ENCODE data around the gene CNTNAP5. TPM values are rescaled to one million over a fixed set of nuclear protein-coding genes. Genes with fewer than 3 reads are reported as not detected.

Gene CNTNAP5
- total and polyA plus RNA-seq, 12 donors, result 0.08 to 4.9 (median 0.96) TPM; not detected in 5

DNA sequence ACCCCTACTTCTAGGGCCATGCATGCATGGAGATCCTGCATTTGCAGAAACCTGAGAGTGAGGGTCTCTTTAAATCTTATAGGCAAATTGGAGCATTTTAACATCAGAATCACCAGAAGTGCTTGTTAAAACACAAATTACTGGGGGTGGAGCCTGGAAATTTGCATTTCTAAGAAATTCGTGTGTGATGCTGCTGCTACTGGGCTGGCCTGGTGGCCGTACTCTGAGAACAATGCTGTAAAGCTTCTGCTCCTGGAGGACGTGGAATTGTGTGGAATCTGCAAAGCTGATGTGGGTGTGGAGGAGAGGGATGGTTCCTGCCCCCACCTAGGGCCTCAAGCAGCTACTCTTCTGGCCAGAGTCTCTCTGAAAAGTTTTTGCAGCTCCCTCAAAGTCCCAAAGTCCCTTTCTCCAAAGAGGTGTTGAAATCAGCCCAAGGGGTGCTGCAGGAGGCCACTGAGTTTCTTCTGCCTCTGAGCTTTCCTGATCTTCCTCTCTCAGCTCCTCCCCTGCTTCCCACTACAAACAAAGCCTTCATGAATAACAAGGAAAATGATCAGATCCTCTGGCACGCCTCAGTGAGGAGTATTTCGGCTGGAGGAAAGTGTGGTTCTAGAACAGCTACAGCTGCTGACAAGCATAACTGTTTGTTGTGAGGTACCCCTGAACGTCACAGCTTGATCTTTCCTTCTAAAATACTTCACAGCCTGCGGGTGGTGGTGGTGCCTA, 508.3 kb downstream of the CNTNAP5 start:
- TF ChIP-seq, protein P1, sequence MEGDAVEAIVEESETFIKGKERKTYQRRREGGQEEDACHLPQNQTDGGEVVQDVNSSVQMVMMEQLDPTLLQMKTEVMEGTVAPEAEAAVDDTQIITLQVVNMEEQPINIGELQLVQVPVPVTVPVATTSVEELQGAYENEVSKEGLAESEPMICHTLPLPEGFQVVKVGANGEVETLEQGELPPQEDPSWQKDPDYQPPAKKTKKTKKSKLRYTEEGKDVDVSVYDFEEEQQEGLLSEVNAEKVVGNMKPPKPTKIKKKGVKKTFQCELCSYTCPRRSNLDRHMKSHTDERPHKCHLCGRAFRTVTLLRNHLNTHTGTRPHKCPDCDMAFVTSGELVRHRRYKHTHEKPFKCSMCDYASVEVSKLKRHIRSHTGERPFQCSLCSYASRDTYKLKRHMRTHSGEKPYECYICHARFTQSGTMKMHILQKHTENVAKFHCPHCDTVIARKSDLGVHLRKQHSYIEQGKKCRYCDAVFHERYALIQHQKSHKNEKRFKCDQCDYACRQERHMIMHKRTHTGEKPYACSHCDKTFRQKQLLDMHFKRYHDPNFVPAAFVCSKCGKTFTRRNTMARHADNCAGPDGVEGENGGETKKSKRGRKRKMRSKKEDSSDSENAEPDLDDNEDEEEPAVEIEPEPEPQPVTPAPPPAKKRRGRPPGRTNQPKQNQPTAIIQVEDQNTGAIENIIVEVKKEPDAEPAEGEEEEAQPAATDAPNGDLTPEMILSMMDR (IDR thresholded peaks at IDR 0.05), result no peak
- TF ChIP-seq POLR2A (IDR thresholded peaks at IDR 0.05), result no peak
- no peak for DNase-seq
- no peaks in the 10 kb centered on the region for H3K9me3 ChIP-seq (replicated peaks in 1 of 3)
- no peaks in the 10 kb centered on the region for H3K36me3 ChIP-seq (replicated peaks in 1 of 2)
- H3K27ac ChIP-seq, result no peak overlapping the region
- no peaks in the 10 kb centered on the region for H3K4me1 ChIP-seq (replicated peaks in 1 of 2)
- no peaks in the 10 kb centered on the region for H3K27me3 ChIP-seq
- intact Hi-C loops (cut with DNase I), result no loop called here
- H3K4me3 ChIP-seq, result no peak overlapping the region
- WGBS, 4 donors, result 54 to 61% (median 60%) methylated on average over 7 of the region's 7 CpGs

DNA sequence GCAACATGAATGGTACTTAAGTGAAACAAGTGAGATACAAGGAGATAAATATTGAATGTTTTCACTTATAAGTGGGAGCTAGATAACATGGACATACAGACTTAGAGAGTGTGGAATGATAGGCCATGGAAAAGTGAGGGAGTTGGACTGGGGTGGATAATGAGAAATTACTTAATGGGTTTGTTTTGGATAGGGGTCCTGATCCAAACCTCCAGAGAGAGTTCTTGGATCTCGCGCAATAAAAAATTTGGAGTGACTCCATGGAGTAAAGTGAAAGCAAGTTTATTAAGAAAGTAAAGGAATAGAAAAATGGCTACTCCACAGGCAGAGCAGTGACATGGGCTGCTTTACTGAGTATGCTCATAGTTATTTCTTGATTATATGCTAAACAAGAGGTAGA, 508.9 kb downstream of the CNTNAP5 start:
- no peaks in the 10 kb centered on the region for H3K27me3 ChIP-seq
- intact Hi-C loops (cut with DNase I), result no loop called here
- 39 to 77% (median 55%) methylated on average over 2 of the region's 2 CpGs for WGBS, 4 donors
- H3K9me3 ChIP-seq (replicated peaks in 1 of 3), result no peaks in the 10 kb centered on the region
- H3K27ac ChIP-seq, result no peak overlapping the region
- no peak for TF ChIP-seq POLR2A (IDR thresholded peaks at IDR 0.05)
- TF ChIP-seq, protein P1 (IDR thresholded peaks at IDR 0.05), result no peak
- H3K4me1 ChIP-seq (replicated peaks in 1 of 2), result no peaks in the 10 kb centered on the region
- no peaks in the 10 kb centered on the region for H3K36me3 ChIP-seq (replicated peaks in 1 of 2)
- no peak for DNase-seq
- no peak overlapping the region for H3K4me3 ChIP-seq

- Histone ChIP-seq H3K27ac (no peak overlapping the region), H3K27me3 (no peaks in the 10 kb centered on the region), H3K9me3 (replicated peaks in 1 of 3) (no peaks in the 10 kb centered on the region), H3K4me3 (no peak overlapping the region), H3K36me3 (replicated peaks in 1 of 2) (no peaks in the 10 kb centered on the region), H3K4me1 (replicated peaks in 1 of 2) (no peaks in the 10 kb centered on the region)
- no peak for DNase-seq
- TF ChIP-seq, protein P1 (IDR thresholded peaks at IDR 0.05), result no peak
- TF ChIP-seq POLR2A (IDR thresholded peaks at IDR 0.05), result no peak
- intact Hi-C loops (cut with DNase I), result no loop called here
- 74 to 95% (median 91%) methylated on average over 3 of the region's 3 CpGs for WGBS, 4 donors
These were observed 510.7 kb downstream of the CNTNAP5 start for GRCh38 chr2:124535816-124536215.

DNA sequence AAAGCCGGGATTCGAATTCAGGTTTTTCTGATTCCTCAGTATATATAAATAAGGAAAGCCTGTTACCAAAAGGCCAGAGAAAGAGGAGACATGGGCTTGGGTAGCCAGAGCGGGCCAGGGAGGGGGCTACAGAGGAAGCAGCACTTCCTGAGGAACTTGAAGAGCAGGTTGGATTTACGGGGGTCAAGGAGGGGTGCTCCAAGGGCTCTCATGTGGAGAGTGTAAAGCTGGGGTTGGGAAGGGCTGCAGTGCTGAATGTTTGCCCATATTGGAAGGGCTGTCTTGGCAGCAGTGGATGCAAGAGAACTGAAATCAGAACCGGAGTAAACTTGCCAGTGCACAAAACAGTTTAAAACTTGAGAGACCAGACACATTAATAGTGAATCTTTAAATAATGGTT, 511.5 kb downstream of the CNTNAP5 start:
- 60 to 72% (median 65%) methylated on average over 5 of the region's 5 CpGs for WGBS, 4 donors
- Histone ChIP-seq H3K27ac (no peak overlapping the region), H3K4me3 (no peak overlapping the region), H3K4me1 (replicated peaks in 1 of 2) (no peaks in the 10 kb centered on the region), H3K27me3 (no peaks in the 10 kb centered on the region), H3K36me3 (replicated peaks in 1 of 2) (no peaks in the 10 kb centered on the region), H3K9me3 (replicated peaks in 1 of 3) (no peaks in the 10 kb centered on the region)
- DNase-seq, result no peak
- intact Hi-C loops (cut with DNase I), result no loop called here
- TF ChIP-seq, protein P1 (IDR thresholded peaks at IDR 0.05), result no peak
- no peak for TF ChIP-seq POLR2A (IDR thresholded peaks at IDR 0.05)
